Endothelial cell of umbilical vein (primary cell): Measurements from ENCODE around the gene MYT1.

ENCODE experiments used
- CTCF ChIP-seq, 2 donors: IDR thresholded peaks; 1 replicate in 1 of 2; 2 replicates in 1 of 2; pipeline ENCODE4 v1.5.1; 2011; ENCODE audit warnings: low read length in 2 of 2, mild to moderate bottlenecking in 2 of 2, moderate library complexity in 2 of 2, control low read depth in 1 of 2, inconsistent platforms in 1 of 2, low read depth in 1 of 2; ENCODE audit not compliant: insufficient read depth in 1 of 2; ENCODE audit errors: extremely low read depth in 1 of 2
- TF ChIP-seq, protein P1 (sequence below): IDR thresholded peaks from 2 replicates; pipeline ENCODE4 v1.6.1; 2011; ENCODE audit not compliant: insufficient read depth, insufficient read length

DNA sequence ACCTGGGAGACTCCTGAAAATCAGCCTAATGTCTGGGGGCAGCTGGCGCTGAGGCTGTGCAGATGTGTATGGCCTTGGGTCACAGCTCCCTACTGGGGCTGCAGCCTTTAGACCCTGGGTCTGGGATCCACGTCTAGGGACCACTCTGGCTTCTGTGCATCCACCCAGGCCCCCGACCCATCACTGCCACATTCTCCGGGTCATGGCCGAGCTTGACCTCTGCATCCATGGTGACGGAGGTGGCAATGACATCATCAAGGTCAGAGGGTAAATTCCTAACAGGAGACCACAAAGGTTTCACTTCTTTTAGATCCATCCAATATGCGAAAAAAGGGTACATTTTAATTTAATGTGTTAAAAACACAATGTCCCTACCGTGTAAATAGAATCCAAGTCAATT lies 76.8 kb downstream of the MYT1 start:
- TF ChIP-seq CTCF (IDR thresholded peaks at IDR 0.05; ENCODE audit: extremely low read depth in 1 of 2, insufficient read depth in 1 of 2, low read depth in 1 of 2, low read length in 2 of 2): no peak
- TF ChIP-seq, protein P1, sequence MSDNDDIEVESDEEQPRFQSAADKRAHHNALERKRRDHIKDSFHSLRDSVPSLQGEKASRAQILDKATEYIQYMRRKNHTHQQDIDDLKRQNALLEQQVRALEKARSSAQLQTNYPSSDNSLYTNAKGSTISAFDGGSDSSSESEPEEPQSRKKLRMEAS: no peak
